Lung (tissue), 12 donors: ENCODE results near the gene MTARC2. TPM values are rescaled to one million over a fixed set of nuclear protein-coding genes. Genes with fewer than 3 reads are reported as not detected.

Experiments
- ATAC-seq: fragments of 200-7000 bp; cut with Tn5 transposase; one replicate; pipeline ENCODE4 v1.9.1; 2020; ENCODE audit warnings: moderate number of reproducible peaks; ENCODE audit not compliant: insufficient read depth, low FRiP score
- DNase-seq, 3 donors: peaks; one replicate each; pipeline ENCODE4 v3.0.0-alpha.2; 2013 to 2017
- H3K27ac ChIP-seq, 2 donors: one replicate each; pipeline ENCODE4 v1.5.1; 2013; ENCODE audit warnings: mild to moderate bottlenecking in 2 of 2, moderate library complexity in 2 of 2, control low read depth in 1 of 2, inconsistent platforms in 1 of 2, low read depth in 1 of 2, low read length in 1 of 2
- H3K27me3 ChIP-seq, 3 donors: one replicate each; pipeline ENCODE4 v1.5.1; 2013; ENCODE audit warnings: low read length in 2 of 3; ENCODE audit not compliant: control insufficient read depth in 3 of 3, insufficient read depth in 3 of 3
- H3K36me3 ChIP-seq, 4 donors: one replicate each; pipeline ENCODE4 v1.5.1; 2013; ENCODE audit warnings: low read length in 4 of 4, mild to moderate bottlenecking in 1 of 4, moderate library complexity in 1 of 4; ENCODE audit not compliant: control insufficient read depth in 4 of 4, insufficient read depth in 4 of 4
- H3K4me1 ChIP-seq, 5 donors: one replicate each; pipeline ENCODE4 v1.5.1; 2013; ENCODE audit warnings: low read length in 5 of 5, mild to moderate bottlenecking in 2 of 5, moderate library complexity in 1 of 5; ENCODE audit not compliant: control insufficient read depth in 5 of 5, insufficient read depth in 5 of 5
- H3K4me3 ChIP-seq: one replicate; pipeline ENCODE4 v1.5.1; 2013; ENCODE audit warnings: mild to moderate bottlenecking, control low read depth, moderate library complexity
- H3K9ac ChIP-seq, 2 donors: one replicate each; pipeline ENCODE4 v1.5.1; 2013; ENCODE audit warnings: low read length in 2 of 2, control low read depth in 1 of 2; ENCODE audit not compliant: insufficient read depth in 1 of 2
- H3K9me3 ChIP-seq, 4 donors: one replicate each; pipeline ENCODE4 v1.5.1; 2013; ENCODE audit warnings: low read length in 3 of 4, mild to moderate bottlenecking in 1 of 4, moderate library complexity in 1 of 4; ENCODE audit not compliant: control insufficient read depth in 4 of 4, insufficient read depth in 3 of 4
- CTCF ChIP-seq: IDR thresholded peaks from 2 replicates; pipeline ENCODE4 v1.5.1; 2012; ENCODE audit warnings: mild to moderate bottlenecking; ENCODE audit errors: control extremely low read depth, extremely low read depth
- WGBS, 2 donors: extraction: QIAGEN DNeasy Blood & Tissue Kit; methylation state at CpG; one replicate each; pipeline ENCODE4 v1.1.7; 2013; 5-methylcytosine and 5-hydroxymethylcytosine counted together
- polyA plus RNA-seq, 2 donors: library from polyadenylated mRNA; stranded (reverse); fragments of 200-250 nt; gene quantifications; one replicate each; pipeline ENCODE4 v1.2.1, GENCODE V29; 2013
- total RNA-seq, 2 donors: library from RNA; depleted of rRNA in 1 of 2; stranded (reverse); fragments of >200 nt in 1 of 2; gene quantifications; one replicate each; pipeline ENCODE4 v1.2.1, GENCODE V29; 2014 to 2021
- donor health status: control.
- donor health status: control.
- donor health status: Bipolar disorder and iron deficiency.
- donor health status: healthy.
- donor health status: DM: yes; HTN: yes; CAD: no.

MTARC2 gene
- total and polyA plus RNA-seq, 4 donors, result 21.4 to 49.9 (median 39.5) TPM

GRCh38 chr1:220807726-220808125 lies 59.6 kb downstream of the MTARC2 start:
- 79 to 97% methylated on average over 6 of the region's 6 CpGs for WGBS, 2 donors
- no peak for DNase-seq
- ATAC-seq, result no peak
- TF ChIP-seq CTCF, result no peak
- Histone ChIP-seq H3K36me3 (no peaks in the 10 kb centered on the region), H3K9ac (no peak overlapping the region), H3K9me3 (no peaks in the 10 kb centered on the region), H3K4me1 (peaks cover 0 to 5% (median 0%) of the 10 kb centered on the region in 5 donors), H3K27me3 (no peaks in the 10 kb centered on the region), H3K4me3 (no peak overlapping the region), H3K27ac (no peak overlapping the region)

GRCh38 chr1:220808345-220809186 lies 60.4 kb downstream of the MTARC2 start:
- no peaks in the 10 kb centered on the region for H3K36me3 ChIP-seq
- ATAC-seq, result no peak
- WGBS, 2 donors, result 90 to 95% methylated on average over 11 of the region's 11 CpGs
- DNase-seq, result no peak
- no peak overlapping the region for H3K27ac ChIP-seq
- peaks cover 0 to 5% (median 0%) of the 10 kb centered on the region in 5 donors for H3K4me1 ChIP-seq
- H3K4me3 ChIP-seq, result no peak overlapping the region
- no peak for TF ChIP-seq CTCF
- no peak overlapping the region for H3K9ac ChIP-seq
- no peaks in the 10 kb centered on the region for H3K9me3 ChIP-seq
- H3K27me3 ChIP-seq, result no peaks in the 10 kb centered on the region

GRCh38 chr1:220809187-220809550 lies 61.0 kb downstream of the MTARC2 start:
- Histone ChIP-seq H3K4me3 (no peak overlapping the region), H3K4me1 (peaks cover 0 to 5% (median 0%) of the 10 kb centered on the region in 5 donors), H3K27ac (no peak overlapping the region), H3K36me3 (no peaks in the 10 kb centered on the region), H3K9ac (no peak overlapping the region), H3K9me3 (no peaks in the 10 kb centered on the region), H3K27me3 (no peaks in the 10 kb centered on the region)
- DNase-seq (no peak), ATAC-seq (no peak)
- 93 to 94% methylated on average over 6 of the region's 6 CpGs for WGBS, 2 donors
- TF ChIP-seq CTCF, result no peak
